GM18868 (cell line): Measurements from ENCODE around the gene PCGF6.

Experiments used
- ATAC-seq: cut with Tn5 transposase; IDR thresholded peaks from one replicate; pipeline ENCODE4 v1.9.1; 2021; ENCODE audit warnings: mild to moderate bottlenecking, moderate library complexity; ENCODE audit not compliant: unreplicated experiment

Gene PCGF6

DNA sequence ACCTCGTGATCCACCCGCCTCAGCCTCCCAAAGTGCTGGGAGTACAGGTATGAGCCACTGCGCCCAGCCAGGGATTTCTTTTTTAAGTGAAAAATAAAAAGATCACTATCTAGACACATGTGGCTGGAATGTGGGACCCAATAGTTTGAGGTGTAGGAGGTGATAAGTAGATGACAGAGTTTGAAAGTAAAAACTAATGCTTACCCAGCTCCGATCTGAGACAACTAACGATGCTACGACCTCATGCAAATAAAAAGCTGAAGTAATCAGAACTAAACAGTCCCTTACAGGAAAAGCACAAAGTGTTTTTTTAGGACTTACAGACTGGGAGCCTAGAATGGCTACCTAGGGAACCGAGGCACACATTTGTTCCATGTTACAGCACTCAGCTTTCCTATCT, 23.0 kb downstream of the PCGF6 start:
- ATAC-seq, result no peak

DNA sequence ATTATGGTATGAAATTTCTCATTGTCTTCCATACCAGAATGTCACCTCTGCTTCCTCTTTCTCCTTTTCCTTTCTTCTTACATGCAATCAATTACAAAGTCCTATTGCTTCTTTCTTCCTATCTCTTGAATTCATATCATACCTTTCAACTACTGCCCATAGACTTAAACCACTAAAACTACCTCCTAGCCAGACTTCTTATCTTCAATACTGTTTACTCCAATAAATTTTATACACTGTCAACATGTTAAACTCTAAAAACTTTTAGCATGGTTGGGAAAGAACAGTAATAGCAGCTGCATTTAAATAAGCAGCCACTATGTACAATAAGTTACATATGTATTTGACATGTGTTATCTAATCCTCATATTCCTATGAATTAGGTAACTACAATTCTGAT, 34.9 kb downstream of the PCGF6 start:
- no peak for ATAC-seq

DNA sequence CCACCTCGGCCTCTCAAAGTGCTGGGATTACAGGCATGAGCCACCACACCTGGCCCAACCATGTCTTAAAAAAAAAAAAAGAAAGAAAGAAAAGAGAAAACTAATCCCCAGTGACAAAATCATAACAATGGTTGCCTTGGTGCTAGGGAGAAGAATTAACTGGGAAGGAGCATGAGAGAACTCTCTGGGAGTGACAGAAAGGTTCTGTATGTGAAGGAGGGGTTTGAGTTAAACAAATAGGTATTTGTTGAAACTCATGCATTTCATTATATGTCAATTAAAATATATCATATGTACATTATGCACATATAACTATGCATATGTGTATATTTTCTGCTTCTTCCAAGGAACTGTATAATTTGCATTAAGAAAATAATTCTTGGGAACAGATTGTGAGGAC, 40.7 kb downstream of the PCGF6 start:
- no peak for ATAC-seq

DNA sequence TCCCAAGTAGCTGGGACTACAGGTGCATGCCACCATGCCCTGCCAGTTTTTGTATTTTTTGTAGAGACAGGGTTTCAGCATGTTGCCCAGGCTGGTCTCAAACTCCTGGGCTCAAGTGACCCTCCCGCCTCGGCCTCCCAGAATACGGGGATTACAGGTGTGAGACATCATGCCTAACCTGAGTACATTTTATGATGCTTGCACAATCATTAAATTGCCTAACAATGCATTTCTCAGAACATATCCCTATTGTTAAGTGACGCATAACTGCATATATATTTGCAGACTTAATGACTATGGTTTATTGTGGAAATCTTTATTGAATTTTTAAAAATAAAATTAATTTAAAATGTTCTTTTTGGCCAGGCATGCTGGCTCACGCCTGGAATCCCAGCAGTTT, 43.3 kb downstream of the PCGF6 start:
- no peak for ATAC-seq

DNA sequence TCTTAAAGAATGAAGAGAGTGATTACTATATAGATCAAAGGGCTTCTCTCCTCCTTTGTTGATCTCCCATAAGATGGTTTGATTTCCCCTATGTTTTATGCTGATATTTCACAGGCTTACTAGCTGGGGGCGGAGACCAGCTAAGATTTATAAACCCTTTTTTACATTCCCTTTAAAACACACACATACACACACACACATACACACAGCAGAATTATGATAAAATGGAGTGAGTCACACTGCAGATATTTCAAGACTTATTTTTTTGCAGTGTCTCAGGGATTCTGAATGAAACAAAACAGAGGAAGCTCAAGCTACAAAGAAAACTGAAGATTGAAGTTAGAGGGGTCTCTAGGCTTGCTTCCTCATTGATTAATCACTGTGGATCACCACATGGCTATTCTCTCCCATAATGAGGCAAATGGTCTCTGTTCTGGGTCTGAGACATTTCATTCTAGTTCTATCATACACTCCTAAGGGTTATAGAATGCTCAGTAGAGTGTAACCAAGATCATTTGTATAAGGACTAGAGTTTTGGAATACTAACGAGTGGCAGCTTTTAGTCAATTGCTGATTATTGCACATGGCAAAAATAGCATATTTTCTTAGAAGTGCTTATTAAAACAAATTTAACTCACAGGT, 55.4 kb downstream of the PCGF6 start:
- ATAC-seq, result no peak

DNA sequence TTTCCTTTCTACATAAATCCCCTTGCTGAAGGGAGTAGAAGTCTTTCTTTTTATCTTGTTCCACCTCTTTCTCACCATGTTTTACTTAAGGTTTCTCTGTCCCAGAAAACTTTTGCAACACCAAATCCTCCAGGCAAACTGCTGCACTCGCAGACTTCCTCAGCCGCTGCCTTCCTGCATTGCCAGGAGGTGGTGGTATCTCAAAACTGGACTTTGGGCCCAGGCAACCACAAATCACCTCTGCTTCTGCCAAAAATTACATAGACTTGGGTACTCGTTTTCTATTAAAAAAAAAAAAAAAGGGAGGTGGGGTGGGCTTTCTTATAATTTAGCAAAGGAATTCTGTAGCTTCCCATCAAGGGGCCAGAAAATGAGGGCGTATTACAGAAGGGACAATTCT, 59.4 kb downstream of the PCGF6 start:
- ATAC-seq, result no peak

DNA sequence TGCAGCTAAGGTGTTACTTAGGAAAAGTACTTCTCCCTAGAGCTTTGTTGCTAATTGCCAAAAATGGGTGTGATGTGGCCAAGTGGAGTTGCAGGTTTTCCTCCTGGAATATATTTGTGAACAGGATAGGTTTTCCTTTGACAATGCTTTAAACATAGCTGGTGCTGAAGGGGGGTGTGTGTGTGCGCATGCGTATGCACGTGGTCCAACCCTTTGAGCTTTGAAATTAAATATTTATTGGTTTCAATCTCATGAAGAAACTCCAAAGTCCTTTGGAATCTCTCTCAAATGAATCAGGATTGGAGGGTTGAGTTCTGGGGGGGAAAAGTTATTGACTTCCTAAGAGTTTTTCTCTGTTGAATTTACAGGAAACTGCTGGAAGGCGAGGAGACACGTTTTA, 62.9 kb downstream of the PCGF6 start:
- ATAC-seq, result no peak

DNA sequence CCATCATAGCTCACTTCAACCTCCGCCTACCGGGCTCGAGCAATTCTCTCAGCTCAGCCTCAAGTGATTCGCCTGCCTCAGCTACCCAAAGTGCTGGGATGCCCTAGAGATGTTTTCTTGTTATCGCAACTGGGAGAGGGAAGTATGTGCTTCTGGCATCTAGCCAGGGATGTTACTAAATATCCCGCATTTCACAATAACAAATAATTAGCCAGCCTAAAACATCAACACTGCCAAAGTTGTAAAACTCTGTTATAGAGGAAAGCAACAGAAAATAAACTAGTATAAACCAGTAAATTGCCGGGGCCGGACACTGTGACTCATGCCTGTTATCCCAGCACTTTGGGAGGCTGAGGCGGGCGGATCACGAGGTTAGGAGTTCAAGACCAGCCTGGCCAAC, 66.8 kb downstream of the PCGF6 start:
- ATAC-seq, result no peak

DNA sequence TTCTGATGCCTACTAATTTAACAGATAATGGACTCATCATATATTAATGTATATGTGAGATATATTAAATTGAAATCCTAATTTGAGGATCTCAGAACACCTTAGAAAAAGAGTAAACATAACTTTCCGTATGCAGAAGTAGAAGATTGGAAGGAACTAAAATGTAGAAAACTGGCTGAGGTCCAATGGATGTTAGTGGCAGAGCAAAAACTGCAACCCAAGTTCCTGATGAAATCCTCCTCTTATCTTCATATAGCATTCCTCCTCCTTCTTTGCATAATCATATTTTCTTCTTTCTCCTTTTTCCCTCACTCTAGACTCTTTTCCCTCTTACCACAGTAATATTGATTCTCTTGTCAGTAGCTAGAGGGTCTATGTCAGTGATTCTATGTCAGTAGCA, 68.0 kb downstream of the PCGF6 start:
- ATAC-seq, result no peak

DNA sequence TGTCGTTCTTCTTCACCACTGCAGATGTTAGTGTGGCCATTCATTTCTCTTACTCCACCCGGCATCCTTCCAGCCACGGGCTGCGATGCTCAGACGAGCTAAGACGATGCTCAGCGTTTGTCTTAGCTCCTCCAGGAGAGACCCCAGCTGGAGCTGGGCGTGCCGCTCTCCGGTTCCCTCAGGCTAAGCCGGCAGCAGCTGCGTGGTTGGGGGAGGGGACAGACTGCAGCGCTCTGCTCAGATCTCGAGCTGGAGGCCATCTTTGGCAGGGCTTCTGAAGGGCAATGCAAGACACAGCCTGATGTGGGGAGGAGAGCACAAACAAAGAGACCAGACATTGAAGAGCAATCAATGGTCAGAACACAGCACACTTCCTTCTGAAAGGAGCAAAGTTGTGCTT, 69.2 kb downstream of the PCGF6 start:
- ATAC-seq, result no peak

DNA sequence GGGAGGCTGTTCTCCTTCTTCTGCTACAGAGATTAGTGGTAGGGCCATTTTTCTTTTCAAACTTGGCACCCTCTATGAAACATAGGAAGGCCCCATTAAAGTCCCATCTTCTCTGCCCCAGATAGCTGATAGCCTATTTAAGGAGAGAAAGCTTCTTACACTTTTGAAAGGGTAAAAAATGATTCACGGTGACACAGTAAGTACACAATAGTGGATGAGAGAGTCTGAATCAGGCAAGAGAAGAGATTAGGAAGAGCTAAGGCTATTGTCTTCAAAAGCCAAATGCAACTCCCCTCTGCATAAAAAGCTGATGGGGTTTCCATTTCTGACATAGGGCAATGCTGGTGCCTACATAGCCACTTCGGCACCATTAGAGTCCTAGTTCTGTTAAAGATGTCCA, 70.4 kb downstream of the PCGF6 start:
- ATAC-seq, result no peak

DNA sequence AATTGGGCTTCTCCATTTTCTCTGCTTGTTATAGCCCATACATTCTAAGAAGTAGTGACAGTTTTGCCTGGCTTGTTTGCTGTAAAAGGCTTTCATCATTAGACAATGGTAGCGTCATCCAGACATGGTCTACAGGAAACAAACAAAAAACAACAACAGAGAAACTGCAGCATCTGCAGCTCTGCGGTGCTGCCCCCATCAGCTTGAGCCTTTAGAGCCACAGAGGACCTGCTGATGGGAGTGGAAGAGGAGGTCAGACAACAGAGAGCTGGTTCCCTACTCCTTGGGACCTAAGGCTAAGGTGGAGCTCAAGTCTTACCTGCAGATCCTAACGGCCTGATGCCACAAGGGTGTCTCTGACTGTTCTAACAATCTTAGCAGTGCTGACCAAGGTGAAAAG, 70.9 kb downstream of the PCGF6 start:
- no peak for ATAC-seq

DNA sequence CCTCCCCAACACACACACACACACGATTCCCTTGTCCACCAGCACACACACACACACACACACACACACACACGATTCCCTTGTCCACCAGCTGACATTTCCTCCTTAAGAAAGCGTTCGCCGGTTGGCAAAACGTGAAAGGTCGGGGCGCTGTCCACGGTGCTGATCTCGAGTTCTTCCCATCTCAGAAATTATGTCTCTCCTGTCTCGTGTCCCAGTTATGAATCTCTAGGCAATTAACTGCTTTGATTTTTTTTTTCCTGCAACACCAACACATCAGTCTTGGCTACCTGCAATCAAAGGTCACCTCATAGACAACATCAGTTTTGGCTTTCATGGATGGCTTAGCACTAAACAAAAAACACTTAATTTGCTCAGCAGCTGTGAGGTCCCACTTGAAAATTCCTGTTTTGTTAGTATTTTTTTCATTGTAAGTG, 72.1 kb downstream of the PCGF6 start:
- no peak for ATAC-seq

DNA sequence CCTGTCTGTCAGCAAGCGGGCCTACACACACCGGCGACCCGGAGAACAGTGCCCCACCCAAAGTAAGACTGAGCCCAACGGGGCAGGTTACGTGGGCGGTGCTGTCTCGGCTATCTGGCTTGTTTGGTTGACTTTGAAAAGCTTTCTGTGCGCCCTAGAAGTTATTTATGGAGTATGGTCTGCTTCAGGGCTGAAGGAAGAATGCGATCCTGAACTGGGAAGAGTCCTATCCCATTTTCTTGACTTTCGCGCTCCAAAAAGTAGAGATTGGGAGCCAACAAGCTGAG, 72.5 kb downstream of the PCGF6 start:
- no peak for ATAC-seq

DNA sequence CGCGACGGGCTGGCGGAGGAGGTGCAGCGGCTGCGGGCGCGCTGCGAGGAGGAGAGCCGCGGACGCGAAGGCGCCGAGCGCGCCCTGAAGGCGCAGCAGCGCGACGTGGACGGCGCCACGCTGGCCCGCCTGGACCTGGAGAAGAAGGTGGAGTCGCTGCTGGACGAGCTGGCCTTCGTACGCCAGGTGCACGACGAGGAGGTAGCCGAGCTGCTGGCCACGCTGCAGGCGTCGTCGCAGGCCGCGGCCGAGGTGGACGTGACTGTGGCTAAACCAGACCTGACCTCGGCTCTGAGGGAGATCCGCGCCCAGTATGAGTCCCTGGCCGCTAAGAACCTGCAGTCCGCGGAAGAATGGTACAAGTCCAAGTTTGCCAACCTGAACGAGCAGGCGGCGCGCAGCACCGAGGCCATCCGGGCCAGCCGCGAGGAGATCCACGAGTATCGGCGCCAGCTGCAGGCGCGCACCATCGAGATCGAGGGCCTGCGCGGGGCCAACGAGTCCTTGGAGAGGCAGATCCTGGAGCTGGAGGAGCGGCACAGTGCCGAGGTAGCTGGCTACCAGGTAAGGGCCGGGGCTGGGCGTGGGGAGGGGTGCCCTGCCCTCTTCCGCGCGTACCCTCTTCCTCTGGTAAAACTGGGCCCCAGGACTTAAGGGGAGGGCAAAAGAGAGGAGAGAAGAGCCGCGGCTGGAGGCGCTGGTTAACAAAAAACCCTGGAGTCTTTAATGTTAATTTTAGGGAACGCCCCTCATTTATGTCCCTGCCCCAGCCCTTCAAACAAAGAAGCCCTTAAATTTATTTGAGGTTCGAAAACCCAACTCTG, 73.0 kb downstream of the PCGF6 start:
- no peak for ATAC-seq

DNA sequence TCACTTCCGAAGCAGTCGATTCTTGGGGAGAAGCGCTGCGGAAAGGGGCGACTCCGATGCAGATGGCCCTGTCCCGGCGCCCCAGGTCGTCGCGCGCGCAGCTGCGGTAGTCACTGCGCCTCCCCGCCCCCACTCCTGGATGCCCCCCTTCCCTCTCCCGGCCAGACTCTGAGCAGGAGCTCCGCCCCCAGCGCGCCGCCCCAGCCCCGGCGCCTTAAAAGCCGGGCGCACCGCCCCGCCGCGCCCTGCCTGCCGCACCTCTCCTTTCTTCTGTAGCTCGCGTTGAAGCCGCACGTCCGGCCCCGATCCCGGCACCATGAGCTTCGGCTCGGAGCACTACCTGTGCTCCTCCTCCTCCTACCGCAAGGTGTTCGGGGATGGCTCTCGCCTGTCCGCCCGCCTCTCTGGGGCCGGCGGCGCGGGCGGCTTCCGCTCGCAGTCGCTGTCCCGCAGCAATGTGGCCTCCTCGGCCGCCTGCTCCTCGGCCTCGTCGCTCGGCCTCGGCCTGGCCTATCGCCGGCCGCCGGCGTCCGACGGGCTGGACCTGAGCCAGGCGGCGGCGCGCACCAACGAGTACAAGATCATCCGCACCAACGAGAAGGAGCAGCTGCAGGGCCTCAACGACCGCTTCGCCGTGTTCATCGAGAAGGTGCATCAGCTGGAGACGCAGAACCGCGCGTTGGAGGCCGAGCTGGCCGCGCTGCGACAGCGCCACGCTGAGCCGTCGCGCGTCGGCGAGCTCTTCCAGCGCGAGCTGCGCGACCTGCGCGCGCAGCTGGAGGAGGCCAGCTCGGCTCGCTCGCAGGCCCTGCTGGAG, 73.8 kb downstream of the PCGF6 start, which contains the start of gene INA:
INA (plus strand) TSS at position 243 of the 817 bp plus-strand sequence; CDS start at position 317, 74 bp downstream.
- ATAC-seq, result peak; percentile 46

DNA sequence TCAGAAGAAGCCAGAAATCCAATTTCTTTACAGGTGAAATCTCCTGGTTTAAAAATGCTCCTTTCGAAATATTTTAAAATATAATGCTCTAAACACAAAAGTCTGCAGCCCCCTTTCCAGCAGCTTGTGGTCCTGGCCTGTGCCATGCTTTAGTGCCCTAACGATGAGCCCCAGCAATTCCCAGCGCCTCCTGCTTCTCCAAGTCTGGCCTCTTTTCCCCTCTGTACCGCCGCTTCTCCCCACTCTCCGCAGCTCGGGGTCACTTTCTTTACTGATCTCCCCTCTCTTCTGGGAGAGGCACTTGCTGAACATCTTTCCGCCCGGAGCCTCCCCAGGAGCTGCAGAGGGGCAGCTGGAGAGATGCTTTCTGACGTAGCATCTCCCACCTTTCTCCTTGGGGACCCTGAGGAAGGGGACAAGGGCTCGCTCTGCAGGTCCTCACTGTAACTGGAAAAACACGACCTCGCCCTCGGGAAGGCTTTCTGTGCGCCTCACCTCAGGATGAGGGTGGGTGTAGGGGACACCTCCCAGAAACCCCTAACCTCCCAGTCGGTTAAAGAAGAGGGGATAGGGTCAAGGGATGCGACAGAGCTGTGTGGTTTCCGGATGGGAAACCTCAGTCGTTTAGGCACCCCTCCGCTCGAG, 74.6 kb downstream of the PCGF6 start:
- ATAC-seq, result no peak

DNA sequence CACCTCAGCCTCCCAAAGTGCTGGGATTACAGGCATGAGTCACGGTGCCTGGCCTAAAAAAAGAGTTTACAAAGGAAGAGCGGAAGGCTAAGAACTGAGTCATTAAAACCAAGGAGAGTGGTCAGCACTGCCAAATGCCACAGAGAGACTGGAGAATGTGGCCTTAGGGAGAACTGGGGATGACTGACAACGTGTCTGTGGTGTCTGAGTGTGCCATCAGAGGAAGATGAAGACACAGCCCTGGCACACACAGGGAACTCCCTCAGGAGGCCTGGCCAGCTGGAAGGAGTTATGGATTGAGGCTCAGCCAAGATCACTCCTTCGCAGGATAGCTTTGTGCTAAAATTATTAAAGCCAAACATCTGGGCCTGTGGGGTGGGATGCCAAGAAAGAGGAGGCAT, 77.9 kb downstream of the PCGF6 start:
- no peak for ATAC-seq

DNA sequence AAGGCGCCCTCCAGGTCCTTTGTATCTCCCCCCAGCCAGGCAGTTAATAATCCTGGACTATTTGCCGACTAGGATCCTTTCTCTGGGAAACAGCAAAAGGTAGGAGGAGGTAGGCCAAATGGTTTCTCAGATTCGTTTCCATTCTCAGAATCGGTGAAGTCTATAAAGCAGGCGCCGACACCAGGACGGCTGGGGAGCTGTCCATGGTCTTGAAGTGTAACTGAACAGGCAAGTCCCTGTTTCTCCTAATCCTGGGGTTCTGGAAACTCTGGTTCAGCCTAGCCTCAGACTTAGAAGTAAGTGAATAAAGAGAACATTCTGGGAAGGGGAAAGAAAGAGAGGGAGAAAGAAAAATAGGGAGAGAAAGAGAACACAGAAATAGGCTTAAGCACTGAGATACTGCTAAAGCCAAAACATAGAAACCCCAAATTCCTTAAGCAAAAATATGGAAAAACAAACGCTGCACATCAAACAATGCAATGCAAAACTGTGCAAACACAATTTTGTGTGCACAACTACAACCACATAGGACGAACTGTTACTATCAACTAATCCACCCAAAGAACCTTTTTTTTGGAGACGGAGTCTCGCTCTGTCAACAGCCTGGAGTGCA, 85.1 kb downstream of the PCGF6 start:
- ATAC-seq, result no peak

DNA sequence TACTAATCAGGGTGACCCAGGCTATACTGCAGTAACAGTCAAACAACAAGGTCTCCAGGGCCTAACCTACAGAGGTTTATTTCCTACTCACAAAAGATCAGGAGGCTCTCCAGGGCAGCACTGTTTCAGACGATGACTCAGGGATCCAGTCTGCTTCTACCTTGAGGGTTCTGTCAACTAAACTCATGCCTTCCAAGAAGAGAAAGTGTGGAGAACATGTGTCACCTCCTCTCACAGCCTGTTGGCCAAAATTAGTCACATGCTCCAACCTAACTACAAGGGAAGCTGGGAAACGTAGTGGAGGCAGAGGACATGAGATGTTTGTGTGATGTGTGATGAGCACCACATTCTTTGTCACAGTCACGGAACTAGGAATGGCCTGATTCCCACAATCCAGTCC, 88.7 kb downstream of the PCGF6 start:
- ATAC-seq, result no peak

DNA sequence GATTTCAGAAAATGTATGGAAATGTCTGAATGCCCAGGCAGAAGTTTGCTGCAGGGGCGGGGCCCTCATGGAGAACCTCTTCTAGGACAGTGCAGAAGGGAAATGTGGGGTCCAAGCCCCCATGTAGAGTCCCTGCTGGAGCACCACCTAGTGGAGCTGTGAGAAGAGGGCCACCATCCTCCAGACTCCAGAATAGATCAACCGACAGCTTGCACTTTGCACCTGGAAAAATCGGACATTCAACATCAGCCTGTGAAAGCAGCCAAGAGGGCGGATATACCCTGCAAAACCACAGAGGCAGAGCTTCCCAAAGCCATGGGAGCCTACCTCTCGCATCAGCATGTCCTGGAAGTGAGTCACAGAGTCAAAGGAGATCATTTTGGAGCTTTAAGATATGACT, 91.0 kb downstream of the PCGF6 start:
- no peak for ATAC-seq
